HUDEP-2 (cell line): ENCODE measurements around the gene CTAG1B.
"Not testable (repeated sequence)": the region's sequence is repeated elsewhere in the genome, so short reads cannot be mapped to it uniquely, and the experiment has no call there.

Source experiments
- DNase-seq, 76 experiments: peaks; one replicate each; lab custom pipeline; 2025; ENCODE audit not compliant: unreplicated experiment in 76 of 76; lab: John Stamatoyannopoulos, UW

The CTAG1B gene

DNA sequence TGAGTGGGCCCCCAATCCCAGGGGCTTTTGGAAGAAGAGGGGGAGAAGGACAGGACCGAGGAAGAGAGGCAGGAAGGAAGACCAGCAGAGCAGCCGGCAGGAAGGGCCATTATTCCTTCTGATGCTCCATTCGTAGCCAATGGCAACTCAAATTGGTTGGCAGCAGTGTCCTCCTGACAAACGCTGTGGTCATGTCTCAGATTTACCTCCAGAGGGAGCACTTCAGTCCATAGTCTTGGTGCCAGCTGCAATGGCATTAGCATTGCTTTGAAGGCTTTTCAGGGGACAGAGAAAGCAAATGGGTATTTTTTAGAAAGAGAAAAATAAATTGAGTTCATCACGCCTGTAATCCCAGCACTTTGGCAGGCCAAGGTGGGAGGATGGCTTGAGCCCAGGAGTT lies 9.9 kb upstream of the CTAG1B start:
- not testable (repeated sequence) for DNase-seq

DNA sequence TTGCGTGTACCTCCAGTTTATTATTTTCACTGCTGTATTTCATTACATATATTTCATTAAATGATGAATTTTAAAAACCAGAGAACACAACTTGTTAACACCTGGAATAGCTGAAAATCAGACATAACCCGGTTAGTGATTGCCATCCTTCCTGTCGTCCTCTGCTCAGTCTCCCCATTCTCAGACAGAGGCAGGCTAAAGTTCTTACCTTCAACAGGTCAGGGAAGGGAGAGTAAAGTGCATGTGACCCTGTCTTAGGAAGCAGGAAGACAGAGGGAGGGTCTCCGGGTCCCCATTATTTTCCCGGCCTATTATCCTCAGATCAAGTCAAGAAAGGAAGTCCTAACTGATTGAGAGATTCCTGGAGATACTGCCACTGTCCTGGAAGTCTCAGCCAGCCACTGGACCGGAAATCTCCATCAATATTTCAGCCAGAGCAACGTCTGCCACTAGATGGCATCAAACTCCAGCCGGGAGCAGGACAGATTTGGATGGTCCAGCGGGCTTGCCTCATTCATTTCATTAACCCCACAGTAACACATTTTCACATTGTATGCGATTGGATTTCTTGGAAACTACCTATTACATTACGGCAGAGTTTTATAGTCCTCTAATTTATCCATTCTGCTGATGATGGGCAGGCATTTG lies 1.8 kb upstream of the CTAG1B start:
- not testable (repeated sequence) for DNase-seq

DNA sequence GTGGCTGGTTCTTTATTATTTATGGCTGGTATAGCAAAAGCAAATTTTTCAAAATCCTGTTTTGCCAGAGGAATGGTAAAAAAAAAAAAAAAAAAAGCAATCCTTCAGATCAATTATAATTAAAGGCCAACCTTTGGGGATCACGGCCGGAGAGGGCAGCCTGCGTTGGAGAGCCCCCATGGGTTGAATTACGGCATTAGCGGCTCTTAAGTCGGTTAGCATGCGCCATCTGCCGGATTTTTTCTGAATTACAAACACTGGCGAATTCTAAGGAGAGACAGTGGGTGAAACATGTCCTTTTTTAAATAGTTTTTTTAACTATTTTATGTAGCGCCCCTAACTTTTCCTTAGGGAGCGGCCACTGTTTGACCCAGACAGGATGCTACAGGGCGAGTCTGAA lies 5.5 kb downstream of the CTAG1B start:
- not testable (repeated sequence) for DNase-seq

DNA sequence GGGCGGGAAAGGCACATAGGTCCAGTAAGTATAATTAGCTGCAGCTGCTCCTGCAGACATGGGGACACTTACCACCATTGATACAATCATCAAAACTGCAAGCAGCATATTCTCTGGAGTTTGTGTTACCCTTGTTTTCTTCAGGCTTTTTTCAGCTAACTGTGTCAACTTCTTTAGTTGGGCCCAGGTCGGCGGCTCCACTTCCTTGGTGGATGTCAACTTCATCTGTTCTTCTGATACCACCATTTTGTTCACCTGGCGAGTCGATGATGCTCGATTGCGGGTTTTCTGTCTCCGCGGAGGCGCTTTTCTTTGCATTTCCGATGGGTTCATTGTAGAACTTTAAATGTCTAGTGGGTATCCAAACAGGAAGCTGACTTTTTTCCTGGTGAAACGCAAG lies 7.9 kb downstream of the CTAG1B start:
- not testable (repeated sequence) for DNase-seq

GRCh38 chrX:154608823-154609222 lies 10.3 kb downstream of the CTAG1B start:
- DNase-seq = not testable (repeated sequence)

- DNase-seq = not testable (repeated sequence)
These were observed 11.1 kb downstream of the CTAG1B start for GRCh38 chrX:154607976-154608375.

GRCh38 chrX:154607370-154607769 lies 11.7 kb downstream of the CTAG1B start:
- no peak for DNase-seq

- no peak for DNase-seq
These were observed 13.5 kb downstream of the CTAG1B start for GRCh38 chrX:154605566-154605965.

DNA sequence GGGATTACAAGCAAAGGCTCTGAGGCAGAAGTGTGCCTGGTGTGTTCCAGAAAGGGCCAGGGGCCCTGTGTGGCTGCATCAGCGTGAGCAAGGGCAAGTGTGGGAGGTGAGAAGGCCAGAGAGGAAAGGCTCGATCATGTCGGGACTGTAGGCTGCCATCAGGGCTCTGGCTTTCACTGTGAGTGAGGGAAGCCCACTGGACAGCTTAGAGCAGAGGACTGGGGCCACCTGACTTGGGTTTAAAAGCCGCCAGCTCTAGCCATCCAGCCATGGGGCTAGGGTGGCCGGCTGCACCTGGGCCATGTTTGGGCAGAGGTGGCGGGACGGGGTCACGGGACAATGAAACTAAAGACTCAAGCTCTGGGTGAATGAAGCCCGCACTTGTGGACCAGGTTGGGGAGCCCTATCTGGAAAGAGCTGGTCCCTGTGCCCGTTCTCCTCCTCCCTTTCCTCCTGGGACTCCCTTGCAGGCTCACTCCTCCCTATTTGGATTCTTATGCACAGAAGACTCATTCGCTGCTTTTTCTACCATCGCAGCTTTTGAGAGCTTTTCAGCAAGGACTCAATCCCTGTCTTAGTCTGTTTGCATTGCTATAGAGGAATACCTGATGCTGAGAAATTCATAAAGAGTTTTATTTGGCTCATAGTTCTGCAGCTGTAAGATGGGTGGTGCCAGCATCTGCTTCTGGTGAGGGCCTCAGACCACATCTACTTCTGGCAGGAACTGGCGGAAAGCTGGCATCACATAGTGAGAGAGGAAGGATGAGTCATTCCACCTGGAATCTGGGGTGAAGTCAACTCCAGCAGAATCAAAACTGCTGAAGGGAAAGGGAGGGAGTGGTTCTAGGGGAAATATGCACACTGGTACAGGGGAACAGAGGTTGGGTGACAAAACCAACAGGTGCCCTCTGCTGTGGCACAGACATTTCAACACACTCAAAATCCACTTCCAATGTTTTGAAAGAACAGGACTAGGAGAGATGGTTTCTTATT lies 15.3 kb downstream of the CTAG1B start:
- DNase-seq = no peak

DNA sequence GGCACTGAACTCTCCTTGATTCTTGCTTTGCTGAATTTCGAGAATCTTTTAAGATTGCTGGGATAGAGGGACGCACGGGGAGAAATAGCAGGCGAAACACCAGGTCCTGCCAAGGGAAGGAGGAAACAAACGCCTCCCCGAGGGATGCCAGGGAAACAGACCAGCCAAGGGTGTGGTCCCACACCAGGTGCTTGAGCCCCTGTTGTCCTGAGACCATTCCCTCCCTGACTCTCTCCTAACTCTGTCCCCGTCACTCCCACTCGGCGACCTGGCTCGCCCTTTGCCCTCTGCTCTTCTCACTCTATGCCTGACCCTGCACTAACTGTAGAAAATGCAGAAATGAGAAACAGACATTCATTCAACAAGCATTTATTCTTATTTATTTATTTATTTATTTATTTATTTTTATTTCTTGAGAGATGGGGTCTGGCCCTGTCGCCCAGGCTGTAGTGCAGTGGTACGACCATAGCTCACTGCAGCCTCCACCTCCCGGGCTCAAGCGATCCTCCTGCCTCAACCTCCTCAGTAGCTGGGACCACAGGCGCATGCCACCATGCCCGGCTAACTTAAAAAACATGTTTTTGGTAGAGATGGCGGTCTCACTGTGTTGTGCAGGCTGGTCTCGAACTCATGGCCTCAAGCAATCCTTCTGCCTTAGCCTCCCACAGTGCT lies 16.2 kb downstream of the CTAG1B start:
- DNase-seq = no peak

- no peak for DNase-seq
These were observed 16.9 kb downstream of the CTAG1B start for GRCh38 chrX:154602226-154602625.

DNA sequence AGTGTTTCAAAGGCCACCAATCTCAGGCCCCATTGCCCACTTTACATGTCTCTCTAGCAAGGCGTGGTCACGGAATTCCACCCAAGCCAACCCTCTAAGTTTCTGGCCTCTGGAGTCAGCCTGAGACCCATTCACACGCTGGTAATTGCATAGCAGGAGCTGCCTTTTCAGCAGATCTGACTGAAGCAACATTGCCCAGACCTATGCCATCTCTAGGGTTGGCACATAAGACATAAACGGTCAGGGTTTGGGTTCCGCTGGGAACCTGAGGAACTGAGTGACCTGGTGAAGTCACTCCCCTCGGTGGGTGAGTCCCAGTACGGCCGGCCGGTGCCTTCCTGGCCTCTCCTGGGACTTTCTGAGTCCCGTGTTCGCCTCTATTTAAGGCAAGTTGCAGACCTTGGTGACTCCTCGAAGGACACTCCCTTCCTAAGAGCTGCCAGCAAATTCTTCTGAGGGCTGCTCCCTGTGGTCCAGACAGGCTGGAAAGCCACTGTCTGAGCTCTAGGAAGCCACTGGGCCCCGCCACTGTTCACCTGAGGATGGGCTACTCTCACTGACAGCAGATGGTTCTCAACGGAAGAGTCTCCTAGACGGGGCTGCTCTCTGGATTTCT lies 18.2 kb downstream of the CTAG1B start:
- DNase-seq = no peak

- no peak for DNase-seq
These were observed 19.6 kb downstream of the CTAG1B start for GRCh38 chrX:154599531-154599930.

DNA sequence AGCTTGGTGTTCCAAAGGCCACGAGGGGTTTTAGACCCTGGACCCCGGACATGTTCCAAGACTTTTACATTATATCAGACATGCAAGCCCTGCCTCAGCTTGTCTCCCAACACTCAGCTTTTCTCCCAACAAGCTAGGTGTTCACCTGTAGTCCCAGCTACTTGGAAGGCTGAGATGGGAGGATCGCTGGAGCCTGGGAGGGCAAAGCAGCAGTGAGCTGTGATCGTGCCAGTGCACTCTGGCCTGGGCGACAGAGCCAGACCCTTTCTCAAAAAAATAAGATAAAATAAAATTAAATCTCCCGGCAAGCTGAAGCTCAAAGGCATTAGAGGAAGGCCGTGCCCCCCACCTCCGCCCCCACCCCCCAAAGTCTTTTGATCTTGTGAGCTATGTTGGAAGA lies 20.4 kb downstream of the CTAG1B start:
- no peak for DNase-seq

- no peak for DNase-seq
These were observed 21.9 kb downstream of the CTAG1B start for GRCh38 chrX:154597221-154597620.

DNA sequence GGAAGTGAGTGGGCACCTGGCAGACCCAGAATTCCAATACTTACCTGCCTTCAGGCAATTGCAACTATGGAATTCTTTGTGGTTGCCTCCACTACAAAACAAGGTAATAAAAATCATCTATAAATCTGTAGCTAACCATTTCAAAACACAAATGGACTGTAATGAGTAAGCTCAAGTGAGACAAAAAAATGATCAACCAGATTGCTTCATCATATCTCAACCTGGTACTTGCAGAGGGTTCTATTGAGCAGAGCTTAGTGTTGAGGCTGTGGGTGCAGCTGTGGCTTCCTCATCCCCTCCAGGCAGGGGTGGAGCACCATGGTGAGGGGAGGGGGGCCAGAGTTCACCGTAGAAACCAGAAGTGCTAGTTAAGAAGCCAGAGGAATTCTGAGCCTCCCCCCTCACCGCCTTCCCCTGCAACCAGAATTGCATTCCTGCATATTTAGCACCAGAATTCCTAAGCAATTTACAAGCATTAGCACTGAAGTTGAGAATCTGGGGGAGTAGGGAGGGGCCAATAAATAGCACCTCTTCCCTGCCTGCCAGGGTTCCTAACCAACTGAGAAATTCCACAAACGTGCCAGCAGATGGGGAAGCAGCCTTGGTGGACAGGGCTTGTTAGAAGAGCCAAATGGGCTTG lies 22.7 kb downstream of the CTAG1B start:
- no peak for DNase-seq

GRCh38 chrX:154595559-154596249 lies 23.4 kb downstream of the CTAG1B start:
- no peak for DNase-seq

GRCh38 chrX:154594491-154594890 lies 24.6 kb downstream of the CTAG1B start:
- no peak for DNase-seq

DNA sequence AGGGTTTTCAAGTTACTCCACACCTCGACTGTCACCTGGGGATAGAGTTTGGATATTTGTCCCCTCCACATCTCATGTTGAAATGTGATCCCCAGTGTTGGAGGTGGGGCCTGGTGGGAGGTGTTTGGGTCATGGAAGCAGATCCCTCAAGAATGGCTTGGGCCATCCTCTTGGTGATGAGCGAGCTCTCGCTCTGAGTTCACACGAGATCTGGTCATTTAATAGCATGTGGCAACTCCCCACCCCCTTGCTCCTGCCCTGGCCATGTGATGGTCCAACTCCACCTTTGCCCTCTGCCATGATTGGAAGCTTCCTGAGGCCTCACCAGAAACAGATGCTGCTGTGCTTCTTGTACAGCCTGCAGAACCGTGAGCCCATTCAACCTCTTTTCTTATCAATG lies 25.9 kb downstream of the CTAG1B start:
- DNase-seq = no peak

DNA sequence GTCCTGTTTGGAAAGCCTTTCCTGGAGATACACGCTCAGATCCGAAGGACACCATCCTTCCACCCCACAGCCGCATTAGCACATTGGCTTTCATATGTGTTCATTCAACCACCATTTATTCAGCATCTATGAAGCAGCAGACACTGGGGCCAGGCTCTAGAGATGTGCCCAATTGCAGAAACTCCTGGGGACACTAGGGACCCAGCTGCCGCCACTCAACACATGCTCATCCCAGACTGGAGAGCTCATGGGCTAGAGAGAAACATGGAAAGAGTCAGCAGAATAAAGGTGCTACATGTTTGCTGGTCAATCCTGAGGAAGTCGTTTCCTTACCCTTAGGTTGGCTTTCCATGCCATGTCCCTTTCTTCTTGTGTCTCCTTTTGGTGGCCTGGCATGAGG lies 26.6 kb downstream of the CTAG1B start:
- DNase-seq = no peak
